Gastrocnemius medialis (tissue), 4 donors: ENCODE results near the gene LRRC27.

Experiments used
- POLR2A ChIP-seq, 2 donors: fragments of 450-650 bp; IDR thresholded peaks; one replicate each; pipeline ENCODE4 v1.6.1; 2017; ENCODE audit warnings: antibody characterized with exemption in 2 of 2, mild to moderate bottlenecking in 2 of 2, moderate library complexity in 2 of 2
- TF ChIP-seq, protein P1 (sequence below), 5 experiments: fragments of 450-650 bp in 3 of 5; fragments of 200-600 bp in 2 of 5; sonication (generic) in 2 of 5; IDR thresholded peaks in 4 of 5; conservative IDR thresholded peaks in 1 of 5; 1 replicate in 4 of 5; 2 replicates in 1 of 5; pipeline ENCODE4 v1.5.1; 2016 to 2019; ENCODE audit warnings: antibody characterized with exemption in 5 of 5, mild to moderate bottlenecking in 3 of 5, moderate library complexity in 3 of 5

GRCh38 chr10:132413226-132414205, 81.5 kb downstream of the LRRC27 start:
- TF ChIP-seq, protein P1, sequence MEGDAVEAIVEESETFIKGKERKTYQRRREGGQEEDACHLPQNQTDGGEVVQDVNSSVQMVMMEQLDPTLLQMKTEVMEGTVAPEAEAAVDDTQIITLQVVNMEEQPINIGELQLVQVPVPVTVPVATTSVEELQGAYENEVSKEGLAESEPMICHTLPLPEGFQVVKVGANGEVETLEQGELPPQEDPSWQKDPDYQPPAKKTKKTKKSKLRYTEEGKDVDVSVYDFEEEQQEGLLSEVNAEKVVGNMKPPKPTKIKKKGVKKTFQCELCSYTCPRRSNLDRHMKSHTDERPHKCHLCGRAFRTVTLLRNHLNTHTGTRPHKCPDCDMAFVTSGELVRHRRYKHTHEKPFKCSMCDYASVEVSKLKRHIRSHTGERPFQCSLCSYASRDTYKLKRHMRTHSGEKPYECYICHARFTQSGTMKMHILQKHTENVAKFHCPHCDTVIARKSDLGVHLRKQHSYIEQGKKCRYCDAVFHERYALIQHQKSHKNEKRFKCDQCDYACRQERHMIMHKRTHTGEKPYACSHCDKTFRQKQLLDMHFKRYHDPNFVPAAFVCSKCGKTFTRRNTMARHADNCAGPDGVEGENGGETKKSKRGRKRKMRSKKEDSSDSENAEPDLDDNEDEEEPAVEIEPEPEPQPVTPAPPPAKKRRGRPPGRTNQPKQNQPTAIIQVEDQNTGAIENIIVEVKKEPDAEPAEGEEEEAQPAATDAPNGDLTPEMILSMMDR (IDR thresholded peaks at IDR 0.05 in 4 of 5, conservative IDR thresholded peaks at IDR 0.05 in 1 of 5), result no peak
- TF ChIP-seq POLR2A (IDR thresholded peaks at IDR 0.05), result no peak
